Gastroesophageal sphincter (tissue), 4 donors: Measurements from ENCODE around the gene SLBP. TPM values are rescaled to one million over a fixed set of nuclear protein-coding genes. Genes with fewer than 3 reads are reported as not detected.

Source experiments
- ATAC-seq: fragments of 150-250 bp; one replicate; pipeline ENCODE4 v1.9.1; 2016; ENCODE audit warnings: mild to moderate bottlenecking, moderate library complexity
- H3K27ac ChIP-seq, 4 donors: fragments of 200-600 bp; sonication (generic) in 3 of 4; 1 replicate in 3 of 4; 2 replicates in 1 of 4; pipeline ENCODE4 v1.5.1; 2016 to 2019
- H3K27me3 ChIP-seq: fragments of 200-600 bp; sonication (generic); one replicate; pipeline ENCODE4 v1.5.1; 2019
- H3K36me3 ChIP-seq, 2 donors: fragments of 200-600 bp; sonication (generic); one replicate each; pipeline ENCODE4 v1.5.1; 2019; ENCODE audit warnings: control low read depth in 1 of 2
- H3K4me1 ChIP-seq, 3 donors: fragments of 200-600 bp; sonication (generic); 1 replicate in 2 of 3; 2 replicates in 1 of 3; pipeline ENCODE4 v1.5.1; 2016 to 2019; ENCODE audit warnings: control low read depth in 2 of 3
- H3K4me3 ChIP-seq, 2 donors: fragments of 200-600 bp; sonication (generic); one replicate each; pipeline ENCODE4 v1.5.1; 2019; ENCODE audit warnings: mild to moderate bottlenecking in 1 of 2, moderate library complexity in 1 of 2
- H3K9me3 ChIP-seq, 3 donors: fragments of 200-600 bp; sonication (generic); one replicate each; pipeline ENCODE4 v1.5.1; 2017 to 2019; ENCODE audit warnings: control low read depth in 2 of 3
- CTCF ChIP-seq, 4 experiments: fragments of 200-600 bp in 2 of 4; fragments of 450-650 bp in 2 of 4; sonication (generic) in 1 of 4; IDR thresholded peaks; one replicate each; pipeline ENCODE4 v1.5.1; 2017 to 2019; ENCODE audit warnings: antibody characterized with exemption in 4 of 4, mild to moderate bottlenecking in 2 of 4, moderate library complexity in 2 of 4
- EP300 ChIP-seq: sonication (generic); formaldehyde crosslinking; IDR thresholded peaks from one replicate; pipeline ENCODE4 v1.6.1; 2017; ENCODE audit warnings: antibody characterized with exemption, mild to moderate bottlenecking
- POLR2A ChIP-seq, 2 donors: fragments of 450-650 bp; IDR thresholded peaks; one replicate each; pipeline ENCODE4 v1.6.1; 2017; ENCODE audit warnings: antibody characterized with exemption in 2 of 2, mild to moderate bottlenecking in 2 of 2, moderate library complexity in 1 of 2
- POLR2AphosphoS5 ChIP-seq: sonication (generic); formaldehyde crosslinking; IDR thresholded peaks from one replicate; pipeline ENCODE4 v1.6.1; 2017; ENCODE audit warnings: antibody characterized with exemption
- WGBS, 2 donors: methylation state at CpG; one replicate each; pipeline ENCODE4 v1.1.5; 2018; ENCODE audit warnings: low coverage in 1 of 2; 5-methylcytosine and 5-hydroxymethylcytosine counted together
- total RNA-seq, 4 donors: library from RNA; depleted of rRNA; stranded (reverse); fragments of >200 nt; gene quantifications; one replicate each; pipeline ENCODE4 v1.1.0, GENCODE V29; 2016

The SLBP gene
- total RNA-seq, 4 donors from 2014 or later: 34.1 to 54.0 (median 38.6) TPM

GRCh38 chr4:1683261-1683735, 28.8 kb downstream of the SLBP start:
- peak overlapping the region; percentile 40 to 81 for H3K4me3 ChIP-seq
- H3K27ac ChIP-seq: peak overlapping the region; percentile 58 to 94 (median 89)
- H3K9me3 ChIP-seq: no peaks in the 10 kb centered on the region
- TF ChIP-seq POLR2AphosphoS5 (peak; percentile 63), CTCF (IDR thresholded peaks at IDR 0.05) (no peak)
- no peaks in the 10 kb centered on the region for H3K27me3 ChIP-seq
- peaks cover 0 to 24% (median 3%) of the 10 kb centered on the region in 3 donors for H3K4me1 ChIP-seq
- ATAC-seq: peak; percentile 37
- 4 to 5% methylated on average over 9 to 12 of the region's 13 CpGs for WGBS, 2 donors
- no peaks in the 10 kb centered on the region for H3K36me3 ChIP-seq

DNA sequence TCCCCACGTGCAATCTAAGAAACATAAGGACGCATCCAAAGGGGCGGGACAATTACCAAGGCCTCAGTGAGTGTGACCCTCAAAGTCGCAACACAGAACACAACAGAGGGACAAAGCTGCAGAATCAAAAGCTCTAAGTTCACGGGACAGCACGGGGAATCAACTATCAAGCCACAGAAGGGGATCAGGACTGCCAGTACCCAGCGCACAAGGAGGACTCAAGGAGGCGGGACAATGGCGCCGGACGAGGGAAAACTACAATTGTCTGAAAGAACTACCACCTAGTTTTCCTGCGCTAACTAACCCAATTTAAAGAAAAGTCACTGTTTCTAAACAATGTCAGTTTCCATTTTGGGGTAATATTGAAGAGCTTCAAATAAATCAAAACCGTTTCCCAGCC, 29.3 kb downstream of the SLBP start:
- no peak for TF ChIP-seq EP300
- TF ChIP-seq POLR2AphosphoS5: no peak
- TF ChIP-seq POLR2A (IDR thresholded peaks at IDR 0.05): no peak
- no peak for TF ChIP-seq CTCF (IDR thresholded peaks at IDR 0.05)
- Histone ChIP-seq H3K27me3 (no peaks in the 10 kb centered on the region), H3K4me1 (peaks cover 0 to 24% (median 3%) of the 10 kb centered on the region in 3 donors), H3K36me3 (no peaks in the 10 kb centered on the region), H3K9me3 (no peaks in the 10 kb centered on the region), H3K27ac (peak overlapping the region; percentile 58 to 94 (median 89)), H3K4me3 (peak overlapping the region; percentile 40 to 81)
- WGBS, 2 donors: 81 to 96% methylated on average over 4 to 10 of the region's 13 CpGs
- no peak for ATAC-seq

GRCh38 chr4:1678244-1678643, 33.9 kb downstream of the SLBP start:
- Histone ChIP-seq H3K27ac (no peak overlapping the region), H3K27me3 (no peaks in the 10 kb centered on the region), H3K4me1 (peaks cover 0 to 5% (median 0%) of the 10 kb centered on the region in 3 donors), H3K4me3 (no peak overlapping the region), H3K9me3 (no peaks in the 10 kb centered on the region), H3K36me3 (no peaks in the 10 kb centered on the region)
- no peak for ATAC-seq
- TF ChIP-seq CTCF (IDR thresholded peaks at IDR 0.05): no peak
- TF ChIP-seq POLR2A (IDR thresholded peaks at IDR 0.05): no peak
- no peak for TF ChIP-seq POLR2AphosphoS5
- no peak for TF ChIP-seq EP300
- 73 to 85% methylated on average over 4 to 5 of the region's 5 CpGs for WGBS, 2 donors

DNA sequence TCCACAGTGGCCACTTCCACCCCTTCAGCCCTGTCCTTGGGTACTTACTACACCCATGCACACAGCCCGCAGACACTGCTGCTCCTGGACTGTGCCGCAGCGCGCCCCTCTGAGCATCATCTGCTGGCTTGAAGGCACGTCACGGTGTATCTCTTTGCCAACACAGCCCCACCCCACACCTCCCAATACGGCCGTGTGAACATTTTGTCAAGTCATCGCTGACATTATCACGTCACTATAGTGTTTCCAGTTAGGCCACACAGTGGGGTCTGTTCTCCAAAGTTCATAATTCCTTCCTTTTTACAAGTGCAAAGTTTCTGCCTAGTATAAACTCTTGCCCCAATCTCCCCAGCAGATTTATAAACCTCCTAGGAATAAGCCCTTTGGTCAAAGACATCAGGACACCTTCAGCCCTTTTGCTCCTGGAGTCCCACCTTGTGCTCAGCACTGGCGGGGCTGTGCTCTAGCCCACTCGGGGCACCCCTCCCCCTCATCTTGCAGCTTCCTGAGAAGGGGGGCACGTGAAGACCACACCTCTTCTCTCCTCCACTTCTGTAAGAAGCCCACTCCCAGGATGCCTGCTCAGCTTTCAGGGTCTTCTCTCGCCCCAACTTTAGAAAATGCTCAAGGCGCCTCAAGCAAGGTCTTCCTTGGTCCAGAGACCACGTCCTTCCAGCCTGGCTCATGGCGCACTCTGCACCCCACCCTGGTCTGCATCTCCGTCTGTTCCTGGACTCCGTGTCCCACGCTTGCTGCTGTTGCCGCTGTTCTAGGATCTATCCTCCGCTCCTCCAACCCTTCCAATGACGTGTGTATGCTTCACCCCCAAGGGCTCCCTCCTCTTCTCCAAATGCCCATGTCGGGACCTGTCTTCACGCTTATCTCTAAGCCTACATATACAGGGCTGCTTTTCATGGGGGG, 35.3 kb downstream of the SLBP start:
- H3K4me3 ChIP-seq: no peak overlapping the region
- H3K9me3 ChIP-seq: no peaks in the 10 kb centered on the region
- no peaks in the 10 kb centered on the region for H3K27me3 ChIP-seq
- no peaks in the 10 kb centered on the region for H3K4me1 ChIP-seq
- no peak for ATAC-seq
- H3K27ac ChIP-seq: no peak overlapping the region
- 83 to 84% methylated on average over 6 to 21 of the region's 25 CpGs for WGBS, 2 donors
- no peak for TF ChIP-seq CTCF (IDR thresholded peaks at IDR 0.05)
- H3K36me3 ChIP-seq: no peaks in the 10 kb centered on the region

GRCh38 chr4:1675802-1676137, 36.3 kb downstream of the SLBP start:
- no peaks in the 10 kb centered on the region for H3K9me3 ChIP-seq
- H3K27ac ChIP-seq: no peak overlapping the region
- 80 to 100% methylated on average over 1 of the region's 10 CpGs for WGBS, 2 donors
- TF ChIP-seq EP300 (no peak), POLR2A (IDR thresholded peaks at IDR 0.05) (no peak), POLR2AphosphoS5 (no peak), CTCF (IDR thresholded peaks at IDR 0.05) (no peak)
- H3K27me3 ChIP-seq: no peaks in the 10 kb centered on the region
- H3K36me3 ChIP-seq: no peaks in the 10 kb centered on the region
- no peaks in the 10 kb centered on the region for H3K4me1 ChIP-seq
- H3K4me3 ChIP-seq: no peak overlapping the region
- no peak for ATAC-seq
